ENCODE data around the gene RAB40A.

Gene RAB40A

GRCh38 chrX:103538728-103539127 lies 19.4 kb upstream of the RAB40A start:
- no peak overlapping the region for H3K4me3 ChIP-seq (ENCODE audit: insufficient read depth, low read length, poor library complexity, severe bottlenecking)
- H3K9me3 ChIP-seq (ENCODE audit: insufficient read depth, low read length), result no peaks in the 10 kb centered on the region
- no peaks in the 10 kb centered on the region for H3K36me3 ChIP-seq (ENCODE audit: low read length)
- H3K9me2 ChIP-seq (replicated peaks; ENCODE audit: insufficient read depth, low read length), result no peaks in the 10 kb centered on the region
- TF ChIP-seq EZH2phosphoT487 (conservative IDR thresholded peaks at IDR 0.05; ENCODE audit: low read length) (no peak), CTCF (IDR thresholded peaks at IDR 0.05; ENCODE audit: insufficient read depth, low read length, poor library complexity, severe bottlenecking) (no peak)
- H3K27me3 ChIP-seq (ENCODE audit: low read length), result no peaks in the 10 kb centered on the region
- no peak overlapping the region for H3K27ac ChIP-seq (ENCODE audit: low read depth, low read length)
- H3F3A ChIP-seq (ENCODE audit: insufficient read depth), result no peaks in the 10 kb centered on the region
- H3K9ac ChIP-seq (ENCODE audit: low read length), result no peak overlapping the region
- H3K4me2 ChIP-seq (ENCODE audit: low read depth, low read length, poor library complexity, severe bottlenecking), result no peak overlapping the region
- H2AFZ ChIP-seq (ENCODE audit: low read depth, low read length, severe bottlenecking), result no peak overlapping the region
- no peaks in the 10 kb centered on the region for H4K20me1 ChIP-seq (ENCODE audit: low read depth, low read length)
- no peaks in the 10 kb centered on the region for H3K79me2 ChIP-seq (ENCODE audit: insufficient read depth, low read length)

GRCh38 chrX:103537871-103538387 lies 18.6 kb upstream of the RAB40A start:
- TF ChIP-seq CTCF (IDR thresholded peaks at IDR 0.05; ENCODE audit: insufficient read depth, low read length, poor library complexity, severe bottlenecking), result no peak
- TF ChIP-seq EZH2phosphoT487 (conservative IDR thresholded peaks at IDR 0.05; ENCODE audit: low read length), result no peak

GRCh38 chrX:103536732-103537131 lies 17.4 kb upstream of the RAB40A start:
- Histone ChIP-seq H3K9ac (ENCODE audit: low read length) (no peak overlapping the region), H3K27me3 (ENCODE audit: low read length) (no peaks in the 10 kb centered on the region), H3K36me3 (ENCODE audit: low read length) (no peaks in the 10 kb centered on the region), H4K20me1 (ENCODE audit: low read depth, low read length) (no peaks in the 10 kb centered on the region), H3K9me3 (ENCODE audit: insufficient read depth, low read length) (no peaks in the 10 kb centered on the region), H3K4me3 (ENCODE audit: insufficient read depth, low read length, poor library complexity, severe bottlenecking) (no peak overlapping the region), H3K79me2 (ENCODE audit: insufficient read depth, low read length) (no peaks in the 10 kb centered on the region), H3K27ac (ENCODE audit: low read depth, low read length) (no peak overlapping the region), H3K9me2 (replicated peaks; ENCODE audit: insufficient read depth, low read length) (no peaks in the 10 kb centered on the region), H2AFZ (ENCODE audit: low read depth, low read length, severe bottlenecking) (no peak overlapping the region), H3K4me2 (ENCODE audit: low read depth, low read length, poor library complexity, severe bottlenecking) (no peak overlapping the region), H3F3A (ENCODE audit: insufficient read depth) (no peaks in the 10 kb centered on the region)
- no peak for TF ChIP-seq EZH2phosphoT487 (conservative IDR thresholded peaks at IDR 0.05; ENCODE audit: low read length)

More at GRCh38 chrX:103537871-103538387, 18.6 kb upstream of the RAB40A start:
- Histone ChIP-seq H3K4me2 (ENCODE audit: low read depth, low read length, poor library complexity, severe bottlenecking) (no peak overlapping the region), H3K9ac (ENCODE audit: low read length) (no peak overlapping the region), H4K20me1 (ENCODE audit: low read depth, low read length) (no peaks in the 10 kb centered on the region), H3K9me2 (replicated peaks; ENCODE audit: insufficient read depth, low read length) (no peaks in the 10 kb centered on the region), H3K79me2 (ENCODE audit: insufficient read depth, low read length) (no peaks in the 10 kb centered on the region), H3K4me3 (ENCODE audit: insufficient read depth, low read length, poor library complexity, severe bottlenecking) (no peak overlapping the region), H2AFZ (ENCODE audit: low read depth, low read length, severe bottlenecking) (no peak overlapping the region), H3F3A (ENCODE audit: insufficient read depth) (no peaks in the 10 kb centered on the region), H3K27ac (ENCODE audit: low read depth, low read length) (no peak overlapping the region), H3K36me3 (ENCODE audit: low read length) (no peaks in the 10 kb centered on the region), H3K9me3 (ENCODE audit: insufficient read depth, low read length) (no peaks in the 10 kb centered on the region), H3K27me3 (ENCODE audit: low read length) (no peaks in the 10 kb centered on the region)

GRCh38 chrX:103536071-103536470 lies 16.8 kb upstream of the RAB40A start:
- H3K9me3 ChIP-seq (ENCODE audit: insufficient read depth, low read length), result no peaks in the 10 kb centered on the region
- no peaks in the 10 kb centered on the region for H3K36me3 ChIP-seq (ENCODE audit: low read length)
- no peaks in the 10 kb centered on the region for H4K20me1 ChIP-seq (ENCODE audit: low read depth, low read length)
- TF ChIP-seq EZH2phosphoT487 (conservative IDR thresholded peaks at IDR 0.05; ENCODE audit: low read length), result no peak
- H3F3A ChIP-seq (ENCODE audit: insufficient read depth), result no peaks in the 10 kb centered on the region
- no peaks in the 10 kb centered on the region for H3K9me2 ChIP-seq (replicated peaks; ENCODE audit: insufficient read depth, low read length)
- H3K4me2 ChIP-seq (ENCODE audit: low read depth, low read length, poor library complexity, severe bottlenecking), result no peak overlapping the region
- H3K4me3 ChIP-seq (ENCODE audit: insufficient read depth, low read length, poor library complexity, severe bottlenecking), result no peak overlapping the region
- no peak overlapping the region for H3K9ac ChIP-seq (ENCODE audit: low read length)
- no peak overlapping the region for H2AFZ ChIP-seq (ENCODE audit: low read depth, low read length, severe bottlenecking)
- H3K27me3 ChIP-seq (ENCODE audit: low read length), result no peaks in the 10 kb centered on the region
- H3K27ac ChIP-seq (ENCODE audit: low read depth, low read length), result no peak overlapping the region
- H3K79me2 ChIP-seq (ENCODE audit: insufficient read depth, low read length), result no peaks in the 10 kb centered on the region
